HG03280 (cell line): ENCODE data around the gene CCNY.
A peak's percentile ranks its signal among the peaks of the same experiment; 100 is the strongest.
"Not testable (repeated sequence)": the region's sequence is repeated elsewhere in the genome, so short reads cannot be mapped to it uniquely, and the experiment has no call there.

ENCODE experiments used
- ATAC-seq: cut with Tn5 transposase; IDR thresholded peaks from one replicate; pipeline ENCODE4 v1.9.1; 2021; ENCODE audit warnings: mild to moderate bottlenecking, moderate library complexity; ENCODE audit not compliant: unreplicated experiment

The CCNY gene

GRCh38 chr10:35336084-35336831, at the start of gene CCNY:
TSS of gene CCNY (plus strand) at chr10:35336509. CDS start at chr10:35337054, 545 bp downstream.
- ATAC-seq, result peak; percentile 64

GRCh38 chr10:35289198-35289597, 47.1 kb upstream of the CCNY start:
- no peak for ATAC-seq

GRCh38 chr10:35294506-35294905, 41.8 kb upstream of the CCNY start:
- ATAC-seq, result no peak

GRCh38 chr10:35299016-35299415, 37.3 kb upstream of the CCNY start:
- ATAC-seq, result no peak

- ATAC-seq, result peak; percentile 98
These were observed 36.1 kb upstream of the CCNY start for GRCh38 chr10:35300063-35300699.

- ATAC-seq, result no peak
These were observed 31.7 kb upstream of the CCNY start for GRCh38 chr10:35304649-35305048.

GRCh38 chr10:35306852-35307251, 29.5 kb upstream of the CCNY start:
- no peak for ATAC-seq

GRCh38 chr10:35307297-35307696, 29.0 kb upstream of the CCNY start:
- no peak for ATAC-seq

- ATAC-seq, result no peak
These were observed 27.5 kb upstream of the CCNY start for GRCh38 chr10:35308809-35309208.

GRCh38 chr10:35314142-35314541, 22.2 kb upstream of the CCNY start:
- ATAC-seq, result not testable (repeated sequence)

- not testable (repeated sequence) for ATAC-seq
These were observed 21.1 kb upstream of the CCNY start for GRCh38 chr10:35315235-35315634.

- ATAC-seq, result peak; percentile 51
These were observed 19.9 kb upstream of the CCNY start for GRCh38 chr10:35316218-35316967.

- no peak for ATAC-seq
These were observed 17.8 kb upstream of the CCNY start for GRCh38 chr10:35318551-35318950.

- ATAC-seq, result no peak
These were observed 16.0 kb upstream of the CCNY start for GRCh38 chr10:35320341-35320740.

- no peak for ATAC-seq
These were observed 13.7 kb upstream of the CCNY start for GRCh38 chr10:35322636-35323035.

- ATAC-seq, result no peak
These were observed 12.1 kb upstream of the CCNY start for GRCh38 chr10:35324196-35324595.

- no peak for ATAC-seq
These were observed 9.7 kb upstream of the CCNY start for GRCh38 chr10:35326466-35327235.

GRCh38 chr10:35327790-35328403, 8.4 kb upstream of the CCNY start:
- ATAC-seq, result no peak

GRCh38 chr10:35328404-35329037, 7.8 kb upstream of the CCNY start:
- no peak for ATAC-seq

- ATAC-seq, result no peak
These were observed 6.8 kb upstream of the CCNY start for GRCh38 chr10:35329520-35329919.
